IPS-15b (cell line): ENCODE results near the gene CEL.

Source experiments
- H3K27me3 ChIP-seq: one replicate; pipeline ENCODE4 v1.6.1; 2013; ENCODE audit warnings: low read length; ENCODE audit not compliant: control insufficient read depth, insufficient read depth
- H3K36me3 ChIP-seq: one replicate; pipeline ENCODE4 v1.6.1; 2013; ENCODE audit warnings: low read length; ENCODE audit not compliant: control insufficient read depth, insufficient read depth
- H3K4me1 ChIP-seq: one replicate; pipeline ENCODE4 v1.6.1; 2013; ENCODE audit warnings: mild to moderate bottlenecking, low read length; ENCODE audit not compliant: control insufficient read depth, insufficient read depth
- H3K4me3 ChIP-seq: one replicate; pipeline ENCODE4 v1.5.1; 2013; ENCODE audit warnings: low read depth, low read length
- H3K9ac ChIP-seq: one replicate; pipeline ENCODE4 v1.6.1; 2013; ENCODE audit warnings: low read depth, mild to moderate bottlenecking, low read length
- H3K9me3 ChIP-seq: one replicate; pipeline ENCODE4 v1.6.1; 2013; ENCODE audit warnings: mild to moderate bottlenecking, low read length; ENCODE audit not compliant: control insufficient read depth, insufficient read depth

CEL gene

GRCh38 chr9:133049043-133049442 is 12.7 kb upstream of the CEL start:
- H3K4me1 ChIP-seq = no peaks in the 10 kb centered on the region
- H3K36me3 ChIP-seq = peaks cover 51% of the 10 kb centered on the region
- no peaks in the 10 kb centered on the region for H3K27me3 ChIP-seq
- H3K9me3 ChIP-seq = no peaks in the 10 kb centered on the region
- no peak overlapping the region for H3K4me3 ChIP-seq
- H3K9ac ChIP-seq = no peak overlapping the region

DNA sequence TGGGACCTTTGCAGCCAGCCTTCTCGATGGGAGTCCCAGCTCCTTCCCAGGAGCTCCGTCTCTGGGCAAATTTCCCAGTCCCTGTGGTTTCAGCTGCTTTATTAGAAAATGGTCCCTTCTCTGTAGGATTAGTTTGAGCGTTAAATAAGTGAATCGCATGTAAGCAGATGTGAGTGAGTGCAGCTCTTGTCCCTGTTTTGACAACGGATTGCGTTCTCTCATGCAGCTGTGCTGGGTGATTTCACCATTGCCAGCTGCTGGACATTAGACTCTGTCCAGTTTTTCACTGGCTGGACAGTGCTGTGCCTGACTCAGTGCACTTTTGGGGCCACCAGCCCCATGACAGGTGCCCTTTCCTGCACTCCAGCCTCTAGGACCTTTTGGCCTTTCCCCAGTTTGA is 11.6 kb upstream of the CEL start:
- Histone ChIP-seq H3K9ac (no peak overlapping the region), H3K4me3 (no peak overlapping the region), H3K27me3 (no peaks in the 10 kb centered on the region), H3K9me3 (no peaks in the 10 kb centered on the region), H3K36me3 (peaks cover 51% of the 10 kb centered on the region), H3K4me1 (no peaks in the 10 kb centered on the region)

- Histone ChIP-seq H3K36me3 (peaks cover 50% of the 10 kb centered on the region), H3K4me1 (no peaks in the 10 kb centered on the region)
Measured at GRCh38 chr9:133050781-133051180, 11.0 kb upstream of the CEL start.

DNA sequence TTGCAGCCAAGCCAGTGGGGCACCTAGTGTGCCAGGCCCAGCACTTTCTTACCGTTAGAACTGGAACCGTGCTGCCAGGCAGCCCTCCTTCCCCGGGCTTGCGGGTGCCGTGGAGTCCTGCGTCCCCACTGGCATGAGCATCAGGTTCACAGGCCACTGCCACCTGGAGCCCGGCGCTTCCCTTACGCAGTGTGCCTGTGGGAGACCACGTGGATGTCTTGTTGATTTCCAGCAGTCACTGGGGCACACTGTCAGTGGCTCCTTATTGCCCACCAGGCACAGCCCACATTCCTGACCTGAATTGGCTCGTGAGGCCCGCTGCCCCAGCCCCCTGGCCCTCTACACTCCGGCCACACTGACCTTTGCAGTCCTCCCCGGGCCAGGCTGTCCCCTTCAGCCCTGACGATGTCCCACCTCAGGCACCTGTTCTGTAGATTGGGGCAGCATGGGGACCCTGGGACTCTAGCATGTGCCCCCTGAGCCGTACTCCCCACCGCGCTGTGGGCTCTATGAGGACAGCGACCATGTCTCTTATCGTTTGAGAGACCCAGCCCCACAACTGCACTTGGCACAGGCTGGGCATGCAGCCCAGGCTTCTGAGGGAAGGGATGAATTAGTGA is 10.4 kb upstream of the CEL start:
- no peak overlapping the region for H3K9ac ChIP-seq
- no peaks in the 10 kb centered on the region for H3K4me1 ChIP-seq
- H3K9me3 ChIP-seq = no peaks in the 10 kb centered on the region
- no peak overlapping the region for H3K4me3 ChIP-seq
- no peaks in the 10 kb centered on the region for H3K27me3 ChIP-seq
- H3K36me3 ChIP-seq = peaks cover 52% of the 10 kb centered on the region

More at GRCh38 chr9:133050781-133051180, 11.0 kb upstream of the CEL start:
- Histone ChIP-seq H3K9ac (no peak overlapping the region), H3K4me3 (no peak overlapping the region), H3K27me3 (no peaks in the 10 kb centered on the region), H3K9me3 (no peaks in the 10 kb centered on the region)

GRCh38 chr9:133051966-133052539 is 9.7 kb upstream of the CEL start:
- H3K9me3 ChIP-seq = no peaks in the 10 kb centered on the region
- no peaks in the 10 kb centered on the region for H3K4me1 ChIP-seq
- H3K9ac ChIP-seq = no peak overlapping the region
- H3K4me3 ChIP-seq = no peak overlapping the region
- H3K27me3 ChIP-seq = no peaks in the 10 kb centered on the region
- H3K36me3 ChIP-seq = peaks cover 55% of the 10 kb centered on the region

GRCh38 chr9:133054194-133054890 is 7.4 kb upstream of the CEL start:
- no peaks in the 10 kb centered on the region for H3K4me1 ChIP-seq
- H3K9me3 ChIP-seq = no peaks in the 10 kb centered on the region
- H3K4me3 ChIP-seq = no peak overlapping the region
- no peaks in the 10 kb centered on the region for H3K27me3 ChIP-seq
- H3K9ac ChIP-seq = no peak overlapping the region
- peaks cover 56% of the 10 kb centered on the region for H3K36me3 ChIP-seq

- no peaks in the 10 kb centered on the region for H3K4me1 ChIP-seq
- H3K27me3 ChIP-seq = no peaks in the 10 kb centered on the region
- no peak overlapping the region for H3K4me3 ChIP-seq
- H3K9ac ChIP-seq = no peak overlapping the region
- no peaks in the 10 kb centered on the region for H3K9me3 ChIP-seq
- H3K36me3 ChIP-seq = peaks cover 56% of the 10 kb centered on the region
Measured at GRCh38 chr9:133054966-133055365, 6.8 kb upstream of the CEL start.

DNA sequence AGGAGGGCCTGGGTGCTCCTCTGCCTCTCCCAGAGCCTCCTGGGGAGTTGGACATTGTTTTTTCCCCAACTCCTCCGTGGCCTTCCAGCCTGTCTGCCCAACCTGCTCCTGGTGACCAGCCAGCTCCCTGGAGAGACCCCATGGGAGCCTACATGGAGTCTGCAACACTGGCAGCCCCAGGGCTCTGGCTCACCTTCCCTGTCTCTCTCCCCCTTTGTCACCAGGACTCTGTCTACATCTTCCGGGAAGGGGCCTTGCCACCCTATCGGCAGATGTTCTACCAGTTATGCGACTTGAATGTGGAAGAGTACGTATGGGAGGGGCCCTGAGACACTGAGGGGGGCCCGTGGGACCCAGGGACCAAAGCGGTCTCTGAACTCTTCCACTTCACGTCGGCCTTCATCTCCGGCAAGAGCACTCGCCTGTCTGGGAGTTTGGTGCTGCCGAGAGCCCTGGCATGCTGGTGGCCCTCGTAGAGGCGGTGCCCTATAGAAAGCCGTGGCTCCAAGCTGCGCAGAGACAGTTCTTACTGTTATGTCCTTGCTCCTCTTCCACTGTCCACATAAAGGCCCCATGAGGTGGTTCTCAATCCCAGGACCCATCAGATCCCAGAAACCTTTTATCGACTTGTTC is 5.9 kb upstream of the CEL start:
- H3K4me1 ChIP-seq = peaks cover 3% of the 10 kb centered on the region
- H3K27me3 ChIP-seq = no peaks in the 10 kb centered on the region
- H3K9ac ChIP-seq = no peak overlapping the region
- no peak overlapping the region for H3K4me3 ChIP-seq
- peaks cover 52% of the 10 kb centered on the region for H3K36me3 ChIP-seq
- no peaks in the 10 kb centered on the region for H3K9me3 ChIP-seq

GRCh38 chr9:133056533-133056932 is 5.2 kb upstream of the CEL start:
- H3K4me3 ChIP-seq = no peak overlapping the region
- H3K36me3 ChIP-seq = peaks cover 46% of the 10 kb centered on the region
- peaks cover 3% of the 10 kb centered on the region for H3K4me1 ChIP-seq
- H3K27me3 ChIP-seq = no peaks in the 10 kb centered on the region
- no peak overlapping the region for H3K9ac ChIP-seq
- H3K9me3 ChIP-seq = no peaks in the 10 kb centered on the region

- H3K9ac ChIP-seq = no peak overlapping the region
- H3K27me3 ChIP-seq = no peaks in the 10 kb centered on the region
- no peaks in the 10 kb centered on the region for H3K9me3 ChIP-seq
- H3K36me3 ChIP-seq = peaks cover 41% of the 10 kb centered on the region
- peaks cover 3% of the 10 kb centered on the region for H3K4me1 ChIP-seq
- H3K4me3 ChIP-seq = no peak overlapping the region
Measured at GRCh38 chr9:133057006-133057405, 4.8 kb upstream of the CEL start.

- Histone ChIP-seq H3K4me3 (no peak overlapping the region), H3K9me3 (no peaks in the 10 kb centered on the region), H3K9ac (no peak overlapping the region), H3K4me1 (peaks cover 3% of the 10 kb centered on the region), H3K36me3 (peaks cover 39% of the 10 kb centered on the region), H3K27me3 (no peaks in the 10 kb centered on the region)
Measured at GRCh38 chr9:133057553-133057952, 4.2 kb upstream of the CEL start.

DNA sequence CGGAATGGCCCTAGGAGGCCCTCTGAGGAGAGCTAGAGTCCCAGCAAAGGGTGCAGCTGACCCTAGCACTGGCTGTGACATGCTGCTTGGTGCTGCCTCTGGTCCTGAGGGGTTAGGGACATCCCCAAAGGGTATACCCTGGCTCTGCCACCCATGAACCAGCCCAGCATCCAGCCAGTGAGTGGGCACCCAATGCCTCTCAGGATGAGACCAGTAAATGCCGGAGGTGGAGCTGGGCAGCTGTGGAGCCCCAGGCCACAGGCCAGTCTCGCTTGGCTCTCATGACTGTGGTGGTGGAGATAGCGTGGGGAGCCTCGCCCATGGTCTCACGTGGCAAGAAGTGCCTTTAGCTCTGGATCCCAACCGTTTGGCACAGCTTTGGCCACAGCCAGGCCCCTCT is 3.7 kb upstream of the CEL start:
- peaks cover 3% of the 10 kb centered on the region for H3K4me1 ChIP-seq
- H3K9me3 ChIP-seq = no peaks in the 10 kb centered on the region
- no peaks in the 10 kb centered on the region for H3K27me3 ChIP-seq
- H3K9ac ChIP-seq = no peak overlapping the region
- H3K36me3 ChIP-seq = peaks cover 39% of the 10 kb centered on the region
- no peak overlapping the region for H3K4me3 ChIP-seq
